Fibroblast of pulmonary artery (primary cell): Measurements from ENCODE around the gene SAMD14.

Experiments used
- DNase-seq: peaks from one replicate; pipeline ENCODE4 v3.0.0-alpha.2; 2010; ENCODE audit warnings: low read depth
- H3K4me3 ChIP-seq: replicated peaks from 2 replicates; pipeline ENCODE4 v1.5.1; 2011; ENCODE audit warnings: low read depth, mild to moderate bottlenecking, control low read depth, low read length, moderate library complexity
- TF ChIP-seq, protein P1 (sequence below): IDR thresholded peaks from 2 replicates; pipeline ENCODE4 v1.5.1; 2011; ENCODE audit warnings: mild to moderate bottlenecking, control low read depth, low read length, inconsistent platforms; ENCODE audit errors: missing control alignments

The SAMD14 gene

DNA sequence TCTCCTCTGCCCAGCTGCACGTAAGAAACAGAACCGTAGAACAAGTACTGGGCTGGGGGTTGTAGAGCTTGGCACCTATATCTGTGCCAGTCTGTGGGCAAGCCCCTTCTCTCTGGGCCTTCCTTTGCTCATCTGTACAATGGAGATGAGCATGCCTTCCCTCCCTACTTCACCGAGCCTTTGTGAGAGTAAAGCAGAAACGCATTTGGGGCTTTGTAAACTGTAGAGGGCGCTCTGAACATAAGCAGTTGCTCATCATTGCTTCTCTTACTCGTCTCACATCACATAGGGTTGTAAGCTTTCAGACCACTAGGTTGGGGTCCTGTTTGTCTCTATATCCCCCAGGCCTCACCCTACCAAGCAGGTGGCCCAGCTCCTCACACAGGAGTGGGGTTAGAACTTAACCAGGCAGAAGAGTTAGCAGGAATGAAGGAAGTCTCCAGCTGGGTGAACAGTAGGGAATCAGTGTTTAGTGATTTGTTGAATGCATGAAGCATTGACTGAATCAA lies 15.1 kb downstream of the SAMD14 start:
- DNase-seq, result peak; percentile 79
- no peak overlapping the region for H3K4me3 ChIP-seq
- TF ChIP-seq, protein P1, sequence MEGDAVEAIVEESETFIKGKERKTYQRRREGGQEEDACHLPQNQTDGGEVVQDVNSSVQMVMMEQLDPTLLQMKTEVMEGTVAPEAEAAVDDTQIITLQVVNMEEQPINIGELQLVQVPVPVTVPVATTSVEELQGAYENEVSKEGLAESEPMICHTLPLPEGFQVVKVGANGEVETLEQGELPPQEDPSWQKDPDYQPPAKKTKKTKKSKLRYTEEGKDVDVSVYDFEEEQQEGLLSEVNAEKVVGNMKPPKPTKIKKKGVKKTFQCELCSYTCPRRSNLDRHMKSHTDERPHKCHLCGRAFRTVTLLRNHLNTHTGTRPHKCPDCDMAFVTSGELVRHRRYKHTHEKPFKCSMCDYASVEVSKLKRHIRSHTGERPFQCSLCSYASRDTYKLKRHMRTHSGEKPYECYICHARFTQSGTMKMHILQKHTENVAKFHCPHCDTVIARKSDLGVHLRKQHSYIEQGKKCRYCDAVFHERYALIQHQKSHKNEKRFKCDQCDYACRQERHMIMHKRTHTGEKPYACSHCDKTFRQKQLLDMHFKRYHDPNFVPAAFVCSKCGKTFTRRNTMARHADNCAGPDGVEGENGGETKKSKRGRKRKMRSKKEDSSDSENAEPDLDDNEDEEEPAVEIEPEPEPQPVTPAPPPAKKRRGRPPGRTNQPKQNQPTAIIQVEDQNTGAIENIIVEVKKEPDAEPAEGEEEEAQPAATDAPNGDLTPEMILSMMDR, result peak; percentile 84

DNA sequence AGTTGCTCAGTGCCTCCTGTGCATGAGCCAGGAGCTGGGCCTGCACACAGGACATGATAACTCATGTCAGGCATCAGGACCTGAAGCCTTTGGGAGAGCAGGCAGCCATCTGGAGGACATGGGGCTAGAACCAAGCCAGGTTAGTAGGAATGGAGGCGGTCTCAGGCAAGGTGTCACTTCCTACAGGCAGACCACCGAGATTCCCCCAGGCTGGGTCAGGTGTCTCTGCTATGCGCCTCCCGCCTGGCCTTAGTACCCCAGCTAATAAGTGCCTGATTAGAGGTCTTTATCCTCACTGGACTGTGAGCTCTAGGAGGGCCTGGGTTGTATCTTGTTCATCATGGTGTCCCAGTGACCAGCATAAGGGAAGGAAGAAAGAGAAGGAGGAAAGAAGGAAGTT lies 15.6 kb downstream of the SAMD14 start:
- TF ChIP-seq, protein P1, result no peak
- no peak overlapping the region for H3K4me3 ChIP-seq
- no peak for DNase-seq

DNA sequence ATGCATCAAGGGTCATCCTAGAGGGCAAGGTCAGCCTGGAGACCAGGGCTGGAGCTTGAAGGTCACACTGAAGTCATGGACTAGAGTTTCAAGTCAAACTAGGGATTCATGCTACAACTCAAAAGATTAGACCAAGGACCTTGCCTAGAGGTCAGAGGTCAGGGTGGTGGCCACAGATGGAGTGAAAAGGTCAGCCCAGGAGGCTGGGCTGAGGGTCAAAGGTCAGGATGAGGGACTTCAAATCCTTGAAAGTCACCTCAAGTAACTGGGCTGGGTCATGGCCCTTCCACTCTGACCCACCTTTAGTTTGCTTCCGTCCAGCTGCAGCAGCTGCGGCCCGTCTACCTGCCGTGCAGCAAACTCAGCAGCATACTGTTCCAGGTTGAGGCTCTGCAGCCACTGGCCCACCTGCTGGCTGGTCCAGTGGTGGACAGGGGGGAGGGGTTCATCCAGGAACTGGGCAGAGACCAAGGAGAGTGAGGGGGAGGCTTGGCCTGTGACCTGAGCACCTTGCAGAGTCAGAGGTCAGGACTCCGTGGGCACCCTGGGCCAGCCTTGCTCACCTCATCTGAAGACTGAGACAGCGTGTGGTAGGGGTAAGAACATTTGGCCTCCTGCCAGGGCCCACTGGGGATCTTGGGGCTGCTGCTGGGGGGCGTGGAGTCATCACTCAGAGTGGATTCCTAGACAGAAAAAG lies 16.2 kb downstream of the SAMD14 start:
- TF ChIP-seq, protein P1, result no peak
- DNase-seq, result no peak
- H3K4me3 ChIP-seq, result no peak overlapping the region

DNA sequence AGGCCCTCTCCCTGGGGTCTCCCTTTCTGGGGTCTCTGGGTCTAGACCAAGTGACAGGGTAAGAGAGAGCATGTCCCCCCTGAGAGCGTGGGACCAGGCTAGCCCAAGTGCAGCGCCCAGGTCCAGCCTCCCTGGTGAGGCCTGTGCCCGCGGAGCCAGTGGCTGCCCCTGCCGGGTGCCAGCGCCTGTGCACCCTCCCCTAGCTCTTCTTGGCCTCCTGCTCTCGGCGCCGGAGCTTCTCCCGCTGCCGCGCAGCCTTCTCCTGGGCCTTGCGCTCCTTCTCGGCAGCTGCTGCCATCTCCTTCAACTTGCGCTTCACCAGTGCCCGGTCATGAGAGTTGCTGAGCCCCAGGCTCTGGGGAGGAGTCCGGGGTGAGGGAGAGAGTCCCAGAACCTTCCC lies 17.3 kb downstream of the SAMD14 start:
- H3K4me3 ChIP-seq, result no peak overlapping the region
- no peak for DNase-seq
- TF ChIP-seq, protein P1, result no peak

DNA sequence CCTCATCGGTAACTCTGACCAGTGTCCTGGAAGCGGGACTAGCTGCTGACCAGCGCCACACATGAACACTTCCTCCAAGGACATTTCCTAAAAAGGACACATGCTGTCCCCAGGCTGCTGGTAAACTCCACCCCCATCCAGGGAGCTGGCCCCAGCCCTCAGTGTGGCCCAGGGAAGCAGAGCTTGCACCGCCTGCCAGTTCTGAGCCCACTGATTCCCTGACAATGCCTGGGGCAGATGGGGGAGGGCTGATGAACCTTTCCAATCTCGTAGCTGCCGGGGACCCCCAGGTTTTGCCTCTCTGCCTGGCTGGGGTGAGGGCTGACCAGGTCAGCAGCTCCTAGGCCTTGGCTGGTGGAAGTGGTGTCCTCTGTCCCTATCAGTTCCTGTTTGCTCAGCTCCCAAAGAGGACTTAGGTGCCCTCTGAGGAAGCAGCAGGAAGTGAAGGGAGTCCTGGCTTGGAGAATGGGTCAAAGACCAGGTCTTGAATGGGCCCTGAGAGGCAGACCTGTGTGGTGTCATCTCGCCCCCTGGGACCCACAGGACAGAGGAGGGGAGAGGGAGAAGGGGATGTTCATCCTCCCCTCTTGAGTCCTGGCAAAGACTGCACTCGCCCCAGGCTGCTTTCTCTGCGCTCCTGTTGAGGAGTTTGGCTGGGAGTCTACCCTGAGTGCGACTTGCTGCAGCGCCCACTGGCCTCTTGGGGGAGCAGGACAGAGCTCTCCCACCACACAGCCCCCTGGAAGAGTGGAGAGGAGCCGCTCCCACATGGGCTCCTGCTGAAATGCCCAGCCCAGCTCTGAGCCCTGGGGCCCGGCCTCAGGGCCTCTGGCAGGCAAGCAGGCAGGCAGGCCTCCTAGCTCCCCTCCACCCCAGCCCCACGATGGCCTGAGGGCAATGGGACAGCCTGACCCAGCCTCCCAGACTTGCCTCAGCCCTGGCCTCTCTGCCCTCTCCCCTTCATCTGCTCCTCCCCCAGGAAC lies 18.0 kb downstream of the SAMD14 start:
- no peak for DNase-seq
- TF ChIP-seq, protein P1, result no peak
- no peak overlapping the region for H3K4me3 ChIP-seq

DNA sequence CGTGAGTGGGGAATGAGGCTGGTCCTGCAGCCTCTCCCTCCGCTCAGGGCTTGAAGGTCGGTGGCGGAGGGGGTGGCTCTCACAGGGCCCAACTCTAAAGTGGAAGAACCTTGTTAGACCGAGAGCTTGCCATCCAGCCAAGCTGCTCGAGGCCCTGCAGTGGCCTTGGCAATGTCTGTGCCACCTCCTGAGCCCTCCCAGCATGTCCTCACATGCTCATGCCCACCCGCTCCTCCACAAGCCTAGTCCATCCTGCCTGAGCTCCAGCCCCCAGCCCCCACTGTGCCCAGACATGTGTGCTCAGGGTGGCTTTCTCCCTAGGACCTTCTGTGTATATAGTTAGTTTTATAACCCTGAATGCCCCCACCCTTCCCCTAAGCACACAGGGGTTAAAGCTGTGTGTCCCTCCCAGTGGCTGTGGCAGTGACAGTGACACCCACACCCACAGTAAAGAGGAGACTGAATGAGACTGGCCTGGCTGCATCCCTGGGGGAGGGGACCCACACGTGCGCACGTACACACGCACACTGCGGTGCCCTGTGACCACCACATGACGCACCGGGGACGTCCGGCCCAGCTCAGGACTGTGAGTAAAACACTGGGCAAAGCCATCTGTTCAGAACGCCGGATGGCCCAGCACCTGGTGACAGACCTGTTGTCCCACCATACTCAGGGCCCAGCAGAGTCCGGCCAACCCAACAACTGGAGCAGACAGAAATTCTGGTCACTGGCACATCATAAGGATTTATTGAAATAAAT lies 19.2 kb downstream of the SAMD14 start:
- TF ChIP-seq, protein P1, result no peak
- H3K4me3 ChIP-seq, result no peak overlapping the region
- no peak for DNase-seq
